Measurements from ENCODE around the gene CD200. TPM values are rescaled to one million over a fixed set of nuclear protein-coding genes. Genes with fewer than 3 reads are reported as not detected.

The CD200 gene
- total and polyA plus RNA-seq, 10 of the 15 experiments (the other 5 are each of a cell fraction or from before 2014, with no cell fraction given): 21.2 to 84.3 (median 33.2) TPM

GRCh38 chr3:112338021-112338726 is 5.2 kb downstream of the CD200 start:
- Histone ChIP-seq H3K9me3 (replicated peaks; ENCODE audit: control insufficient read depth, insufficient read depth, low read length) (peaks cover under 1% of the 10 kb centered on the region; the same call in 1 of the 3 replicates), H3K4me3 (peak overlapping the region; percentile 23; the same call in 1 of the 2 replicates), H3K27me3 (replicated peaks in 1 of 2; ENCODE audit: control insufficient read depth in 2 of 2, insufficient read depth in 2 of 2, low read length in 1 of 2) (no peaks in the 10 kb centered on the region), H3K4me2 (ENCODE audit: control insufficient read depth, insufficient read depth) (peak overlapping the region; percentile 59), H3K36me3 (ENCODE audit: control insufficient read depth in 2 of 2, insufficient read depth in 2 of 2, low read length in 1 of 2) (peaks cover 0 to 7% of the 10 kb centered on the region in 2 experiments; a peak in 1 of 4 replicates), H2AFZ (ENCODE audit: control insufficient read depth, low read depth, low read length) (no peak overlapping the region), H4K20me1 (ENCODE audit: control insufficient read depth, insufficient read depth) (no peaks in the 10 kb centered on the region), H3K4me1 (ENCODE audit: control insufficient read depth, insufficient read depth, low read length) (no peaks in the 10 kb centered on the region; the same call in 1 of the 2 replicates), H3K9ac (ENCODE audit: control insufficient read depth, insufficient read depth, low read length) (no peak overlapping the region), H3K79me2 (ENCODE audit: control insufficient read depth, insufficient read depth, low read length) (peaks cover 77% of the 10 kb centered on the region), H3K27ac (ENCODE audit: control insufficient read depth, insufficient read depth) (no peak overlapping the region)
- no TSS peak for BruUV-seq (replicated peaks)
- ChIA-PET RAD21 (ENCODE audit: unreplicated experiment) (interaction anchor here (0.7 to 2.1 kb wide), 11 partner anchors 9 to 162 kb away, joined by 3 to 9 read pairs (median 5); partner anchors contain the start of gene SLC9C1), POLR2A (interaction anchor here (0.7 to 1.7 kb wide), 8 partner anchors 19 to 209 kb away, joined by 3 to 4 read pairs (median 4); no protein-coding TSS in a partner anchor), CTCF (interaction anchor here (0.8 to 2.2 kb wide), 10 partner anchors 10 to 224 kb away, joined by 3 to 10 read pairs (median 4); partner anchors contain the start of gene SLC9C1), SMC1A (ENCODE audit: uncharacterized antibody, unreplicated experiment) (interaction anchor here (0.6 to 7.6 kb wide), 29 partner anchors 8 to 227 kb away, joined by 3 to 99 read pairs (median 4); partner anchors contain the start of gene SLC9C1)
- intact Hi-C loops (cut with micrococcal nuclease; ENCODE audit: unreplicated experiment): no loop called here
- 68% methylated on average over 6 of the region's 6 CpGs for WGBS (ENCODE audit: insufficient coverage, insufficient replicate concordance, low lambda C conversion rate, missing lambda C conversion rate)
- in situ Hi-C loops (cut with MboI): no loop called here
- no peak for DNase-seq (ENCODE audit: low read depth, low spot score)
- TF ChIP-seq MLLT1 (IDR thresholded peaks at IDR 0.05): no peak
- TF ChIP-seq, protein P1, sequence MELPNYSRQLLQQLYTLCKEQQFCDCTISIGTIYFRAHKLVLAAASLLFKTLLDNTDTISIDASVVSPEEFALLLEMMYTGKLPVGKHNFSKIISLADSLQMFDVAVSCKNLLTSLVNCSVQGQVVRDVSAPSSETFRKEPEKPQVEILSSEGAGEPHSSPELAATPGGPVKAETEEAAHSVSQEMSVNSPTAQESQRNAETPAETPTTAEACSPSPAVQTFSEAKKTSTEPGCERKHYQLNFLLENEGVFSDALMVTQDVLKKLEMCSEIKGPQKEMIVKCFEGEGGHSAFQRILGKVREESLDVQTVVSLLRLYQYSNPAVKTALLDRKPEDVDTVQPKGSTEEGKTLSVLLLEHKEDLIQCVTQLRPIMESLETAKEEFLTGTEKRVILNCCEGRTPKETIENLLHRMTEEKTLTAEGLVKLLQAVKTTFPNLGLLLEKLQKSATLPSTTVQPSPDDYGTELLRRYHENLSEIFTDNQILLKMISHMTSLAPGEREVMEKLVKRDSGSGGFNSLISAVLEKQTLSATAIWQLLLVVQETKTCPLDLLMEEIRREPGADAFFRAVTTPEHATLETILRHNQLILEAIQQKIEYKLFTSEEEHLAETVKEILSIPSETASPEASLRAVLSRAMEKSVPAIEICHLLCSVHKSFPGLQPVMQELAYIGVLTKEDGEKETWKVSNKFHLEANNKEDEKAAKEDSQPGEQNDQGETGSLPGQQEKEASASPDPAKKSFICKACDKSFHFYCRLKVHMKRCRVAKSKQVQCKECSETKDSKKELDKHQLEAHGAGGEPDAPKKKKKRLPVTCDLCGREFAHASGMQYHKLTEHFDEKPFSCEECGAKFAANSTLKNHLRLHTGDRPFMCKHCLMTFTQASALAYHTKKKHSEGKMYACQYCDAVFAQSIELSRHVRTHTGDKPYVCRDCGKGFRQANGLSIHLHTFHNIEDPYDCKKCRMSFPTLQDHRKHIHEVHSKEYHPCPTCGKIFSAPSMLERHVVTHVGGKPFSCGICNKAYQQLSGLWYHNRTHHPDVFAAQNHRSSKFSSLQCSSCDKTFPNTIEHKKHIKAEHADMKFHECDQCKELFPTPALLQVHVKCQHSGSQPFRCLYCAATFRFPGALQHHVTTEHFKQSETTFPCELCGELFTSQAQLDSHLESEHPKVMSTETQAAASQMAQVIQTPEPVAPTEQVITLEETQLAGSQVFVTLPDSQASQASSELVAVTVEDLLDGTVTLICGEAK (IDR thresholded peaks at IDR 0.05; ENCODE audit: borderline replicate concordance): no peak
- TF ChIP-seq SMAD1 (IDR thresholded peaks at IDR 0.05; ENCODE audit: low read depth, partially characterized antibody): no peak
- TF ChIP-seq GATAD2B (conservative IDR thresholded peaks at IDR 0.05; ENCODE audit: low read depth): no peak
- no peak for TF ChIP-seq ELK1 (IDR thresholded peaks at IDR 0.05; ENCODE audit: low read depth, low read length)
- ATAC-seq: peak; percentile 14
- no peak for FAIRE-seq

Measured in GM12878 (cell line).